H1 (cell line): ENCODE data around the gene CDKL5. TPM values are rescaled to one million over a fixed set of nuclear protein-coding genes. Genes with fewer than 3 reads are reported as not detected.

ENCODE experiments used
- CTCF ChIA-PET: fragments of 300-600 bp; sonication (Branson Sonifier 250); formaldehyde crosslinking; loops from one replicate; lab custom pipeline; 2021; ENCODE audit not compliant: partially characterized antibody; lab: Charles Lee
- POLR2A ChIA-PET: fragments of 300-600 bp; sonication (Branson Sonifier 250); formaldehyde crosslinking; loops from one replicate; lab custom pipeline; 2021; ENCODE audit warnings: inconsistent platforms; ENCODE audit not compliant: partially characterized antibody; lab: Charles Lee
- DNase-seq, 2 experiments: peaks; one replicate each; pipeline versions ENCODE4 v3.0.0 to v3.0.0-alpha.2; 2010 to 2022; ENCODE audit warnings: low spot score in 2 of 2, low read depth in 1 of 2, mixed read lengths in 1 of 2
- FAIRE-seq: peaks from 2 replicates; lab custom pipeline; 2011; peaks lifted over from hg19 to GRCh38; lab: Jason Lieb, UNC
- H2AFZ ChIP-seq: 2 replicates; pipeline ENCODE4 v1.8.1; 2012; ENCODE audit warnings: low read length, inconsistent platforms
- H2AK5ac ChIP-seq: 2 replicates; pipeline ENCODE4 v1.6.1; 2013; ENCODE audit warnings: low read depth, low read length
- H2BK120ac ChIP-seq: replicated peaks from 2 replicates; pipeline ENCODE3; 2013; ENCODE audit warnings: low read depth, low read length, inconsistent platforms
- H2BK12ac ChIP-seq: 2 replicates; pipeline ENCODE4 v1.6.1; 2013; ENCODE audit warnings: low read depth, low read length
- H2BK15ac ChIP-seq: 2 replicates; pipeline ENCODE4 v1.6.1; 2013; ENCODE audit warnings: low read length
- H2BK20ac ChIP-seq: 2 replicates; pipeline ENCODE4 v1.6.1; 2013; ENCODE audit warnings: low read length
- H2BK5ac ChIP-seq: 2 replicates; pipeline ENCODE4 v1.6.1; 2013; ENCODE audit warnings: low read depth, low read length
- H3K14ac ChIP-seq: 2 replicates; pipeline ENCODE4 v1.6.1; 2013; ENCODE audit warnings: inconsistent platforms; ENCODE audit not compliant: insufficient read length
- H3K18ac ChIP-seq: 2 replicates; pipeline ENCODE4 v1.6.1; 2013; ENCODE audit warnings: low read length; ENCODE audit errors: extremely low read depth
- H3K23ac ChIP-seq: 2 replicates; pipeline ENCODE4 v1.6.1; 2013; ENCODE audit warnings: inconsistent platforms; ENCODE audit not compliant: insufficient read length
- H3K23me2 ChIP-seq: 2 replicates; pipeline ENCODE4 v1.6.1; 2013; ENCODE audit warnings: low read depth, low read length
- H3K27ac ChIP-seq: 2 replicates; pipeline ENCODE4 v1.6.1; 2011; ENCODE audit warnings: low read depth, low read length, inconsistent platforms
- H3K27me3 ChIP-seq, 4 experiments: replicated peaks in 1 of 4; 1 replicate in 1 of 4; 2 replicates in 3 of 4; pipeline versions ENCODE4 v1.6.1 to v1.8.1; 2011 to 2013; ENCODE audit warnings: low read length in 3 of 4, mild to moderate bottlenecking in 3 of 4, inconsistent platforms in 2 of 4, mixed read lengths in 2 of 4, moderate library complexity in 1 of 4; ENCODE audit not compliant: control insufficient read depth in 3 of 4, insufficient read depth in 3 of 4; ENCODE audit errors: extremely low read depth in 1 of 4
- H3K36me3 ChIP-seq, 4 experiments: 2 replicates each; pipeline versions ENCODE4 v1.6.1 to v1.8.1; 2011 to 2013; ENCODE audit warnings: mild to moderate bottlenecking in 4 of 4, low read length in 3 of 4, moderate library complexity in 2 of 4, control low read depth in 1 of 4, inconsistent platforms in 1 of 4; ENCODE audit not compliant: insufficient read depth in 4 of 4, control insufficient read depth in 2 of 4
- H3K4ac ChIP-seq: replicated peaks from 2 replicates; pipeline ENCODE3; 2013; ENCODE audit warnings: low read length, low read depth, mixed read lengths, inconsistent platforms; ENCODE audit not compliant: insufficient read length
- H3K4me1 ChIP-seq, 4 experiments: replicated peaks in 1 of 4; 1 replicate in 1 of 4; 2 replicates in 3 of 4; pipeline versions ENCODE4 v1.6.1 to v1.8.1; 2011 to 2013; ENCODE audit warnings: low read length in 3 of 4, inconsistent platforms in 2 of 4, mixed read lengths in 1 of 4; ENCODE audit not compliant: insufficient read depth in 4 of 4, control insufficient read depth in 3 of 4
- H3K4me2 ChIP-seq, 2 experiments: 2 replicates each; pipeline versions ENCODE4 v1.6.1 to v1.8.1; 2011 to 2013; ENCODE audit warnings: low read depth in 2 of 2, low read length in 2 of 2, control low read depth in 1 of 2, inconsistent platforms in 1 of 2, mild to moderate bottlenecking in 1 of 2; ENCODE audit not compliant: insufficient read depth in 1 of 2
- H3K4me3 ChIP-seq, 4 experiments: fragments of 200-600, 300-600 bp in 1 of 4; sonication (generic), shearing (Covaris generic), sonication (Bioruptor Twin) in 1 of 4; 2 replicates each; pipeline versions ENCODE4 v1.5.1 to v1.8.1; 2011 to 2016; ENCODE audit warnings: low read length in 4 of 4, low read depth in 3 of 4, control low read depth in 2 of 4, inconsistent platforms in 2 of 4, mild to moderate bottlenecking in 2 of 4, mixed read lengths in 1 of 4, moderate library complexity in 1 of 4; ENCODE audit not compliant: insufficient read depth in 2 of 4; ENCODE audit errors: extremely low read depth in 1 of 4
- H3K56ac ChIP-seq: replicated peaks from 2 replicates; pipeline ENCODE3; 2013; ENCODE audit warnings: low read depth, mild to moderate bottlenecking, mixed read lengths, low read length, inconsistent platforms; ENCODE audit not compliant: insufficient read length
- H3K79me1 ChIP-seq: 2 replicates; pipeline ENCODE4 v1.6.1; 2013; ENCODE audit warnings: low read depth, low read length, control low read depth
- H3K79me2 ChIP-seq, 2 experiments: 2 replicates each; pipeline versions ENCODE4 v1.6.1 to v1.8.1; 2012 to 2013; ENCODE audit warnings: low read length in 2 of 2, mild to moderate bottlenecking in 2 of 2, inconsistent platforms in 1 of 2; ENCODE audit not compliant: insufficient read depth in 2 of 2, control insufficient read depth in 1 of 2
- H3K9ac ChIP-seq, 4 experiments: replicated peaks in 1 of 4; 1 replicate in 1 of 4; 2 replicates in 3 of 4; pipeline versions ENCODE4 v1.6.1 to v1.8.1; 2011 to 2013; ENCODE audit warnings: low read depth in 3 of 4, low read length in 3 of 4, control low read depth in 2 of 4, mild to moderate bottlenecking in 2 of 4, moderate library complexity in 2 of 4, inconsistent platforms in 1 of 4; ENCODE audit errors: extremely low read depth in 1 of 4
- H3K9me3 ChIP-seq, 2 experiments: 2 replicates each; pipeline versions ENCODE4 v1.6.1 to v1.8.1; 2012 to 2013; ENCODE audit warnings: mild to moderate bottlenecking in 2 of 2, moderate library complexity in 2 of 2, control low read depth in 1 of 2, inconsistent platforms in 1 of 2, low read depth in 1 of 2, low read length in 1 of 2, mixed read lengths in 1 of 2; ENCODE audit not compliant: insufficient read depth in 2 of 2
- H4K20me1 ChIP-seq, 2 experiments: replicated peaks in 1 of 2; 2 replicates each; pipeline versions ENCODE3 to v1.8.1; 2011 to 2013; ENCODE audit warnings: inconsistent platforms in 2 of 2, low read length in 2 of 2, mild to moderate bottlenecking in 1 of 2; ENCODE audit not compliant: insufficient read depth in 2 of 2, control insufficient read depth in 1 of 2
- H4K5ac ChIP-seq: 2 replicates; pipeline ENCODE4 v1.6.1; 2013; ENCODE audit warnings: low read length, low read depth, mixed read lengths, inconsistent platforms; ENCODE audit not compliant: insufficient read length
- H4K8ac ChIP-seq: 2 replicates; pipeline ENCODE4 v1.8.0; 2013; ENCODE audit warnings: mild to moderate bottlenecking, moderate library complexity, low read length, inconsistent platforms; ENCODE audit not compliant: insufficient read depth; ENCODE audit errors: extremely low read depth
- H4K91ac ChIP-seq: replicated peaks from 2 replicates; pipeline ENCODE3; 2013; ENCODE audit warnings: low read length, mixed read lengths, inconsistent platforms; ENCODE audit not compliant: insufficient read length
- CREB1 ChIP-seq: IDR thresholded peaks from 2 replicates; pipeline ENCODE4 v1.6.1; 2012; ENCODE audit warnings: inconsistent platforms
- CTBP2 ChIP-seq: IDR thresholded peaks from 2 replicates; pipeline ENCODE4 v1.7.0; 2011; ENCODE audit warnings: borderline replicate concordance, mild to moderate bottlenecking, moderate library complexity, mixed read lengths, low read length; ENCODE audit not compliant: insufficient read depth, insufficient read length
- EP300 ChIP-seq, 2 experiments: IDR thresholded peaks; 1 replicate in 1 of 2; 2 replicates in 1 of 2; pipeline ENCODE4 v1.6.1; 2011 to 2012; ENCODE audit warnings: low read depth in 2 of 2, low read length in 2 of 2, mild to moderate bottlenecking in 2 of 2, borderline replicate concordance in 1 of 2, inconsistent platforms in 1 of 2, moderate library complexity in 1 of 2
- GTF2F1 ChIP-seq: IDR thresholded peaks from 2 replicates; pipeline ENCODE4 v1.6.1; 2012; ENCODE audit warnings: low read depth, low read length, improper control_type of control experiment, borderline replicate concordance
- KDM1A ChIP-seq: fragments of 200-600, 300-600 bp; sonication (generic); IDR thresholded peaks from 2 replicates; pipeline ENCODE4 v1.7.1; 2016; ENCODE audit warnings: mild to moderate bottlenecking, low read length, borderline replicate concordance
- NANOG ChIP-seq: IDR thresholded peaks from 2 replicates; pipeline ENCODE4 v1.6.1; 2011; ENCODE audit warnings: low read length, low read depth, mild to moderate bottlenecking, inconsistent platforms; ENCODE audit not compliant: insufficient read depth, poor library complexity, severe bottlenecking
- TAF7 ChIP-seq: optimal IDR thresholded peaks from 2 replicates; pipeline ENCODE3; 2011; ENCODE audit warnings: low read depth, mild to moderate bottlenecking, inconsistent platforms, low read length, moderate library complexity, borderline replicate concordance
- TBP ChIP-seq: IDR thresholded peaks from 2 replicates; pipeline ENCODE4 v1.6.1; 2011; ENCODE audit warnings: low read depth, low read length, improper control_type of control experiment
- YY1 ChIP-seq: IDR thresholded peaks from 2 replicates; pipeline ENCODE4 v1.6.1; 2011; ENCODE audit warnings: low read depth, mild to moderate bottlenecking, low read length
- ZNF274 ChIP-seq: IDR thresholded peaks from 2 replicates; pipeline ENCODE4 v1.7.0; 2012; ENCODE audit warnings: low read length, borderline replicate concordance; ENCODE audit errors: extremely low read depth
- WGBS, 2 experiments: shearing (Covaris generic) in 1 of 2; methylation state at CpG; one replicate each; pipeline versions ENCODE4 v1.1.6 to v1.1.7; 2013 to 2015; ENCODE audit warnings: low lambda C conversion rate in 2 of 2, mixed read lengths in 2 of 2, inconsistent platforms in 1 of 2, low coverage in 1 of 2, missing lambda C conversion rate in 1 of 2; ENCODE audit not compliant: insufficient replicate concordance in 2 of 2, insufficient coverage in 1 of 2, insufficient read length in 1 of 2; ENCODE audit errors: extremely low coverage in 1 of 2, missing lambda C conversion rate in 1 of 2; 5-methylcytosine and 5-hydroxymethylcytosine counted together
- polyA plus RNA-seq, 7 experiments: library from polyadenylated mRNA; depleted of rRNA in 3 of 7; stranded (reverse) in 5 of 7; unstranded in 2 of 7; fragments of >200 nt in 5 of 7; fragments of 200-250 nt in 2 of 7; gene quantifications; 1 replicate in 5 of 7; 2 replicates in 1 of 7; 4 replicates in 1 of 7; pipeline versions ENCODE4 v1.2.1 to v1.2.3, GENCODE V29; 2011 to 2013; ENCODE audit warnings: missing spikeins in 2 of 7, mixed read lengths in 2 of 7
- total RNA-seq: library from RNA; stranded (reverse); fragmentation: NEBNext Ultra II Directional; extraction: Animal tissue kit (Norgen Biotek cat#: 25700); gene quantifications from 2 replicates; pipeline ENCODE4 v1.2.1, GENCODE V29; 2021
- TF ChIP-seq, protein P1 (sequence below): IDR thresholded peaks from 2 replicates; pipeline ENCODE4 v1.6.1; 2011; ENCODE audit warnings: low read depth, mild to moderate bottlenecking, low read length; ENCODE audit not compliant: insufficient read depth
- TF ChIP-seq, protein P2 (sequence below): IDR thresholded peaks from 2 replicates; pipeline ENCODE4 v1.6.1; 2012; ENCODE audit warnings: inconsistent platforms

The CDKL5 gene
- total and polyA plus RNA-seq, 2 of the 8 experiments (the other 6 are each of a cell fraction or from before 2014, with no cell fraction given) = 5.5 to 15.6 TPM

GRCh38 chrX:18619288-18619687 is 193.9 kb downstream of the CDKL5 start:
- Histone ChIP-seq H2BK15ac (no peak overlapping the region), H3K27me3 (no peaks in the 10 kb centered on the region), H3K36me3 (no peaks in the 10 kb centered on the region; a peak in 1 of 8 replicates), H4K20me1 (peaks cover 0 to 1% of the 10 kb centered on the region in 2 experiments), H3K79me2 (no peaks in the 10 kb centered on the region), H3K27ac (no peak overlapping the region), H3K9ac (no peak overlapping the region), H3K4ac (no peak overlapping the region), H2BK12ac (no peak overlapping the region), H2AFZ (no peak overlapping the region), H3K4me3 (no peak overlapping the region), H3K14ac (no peak overlapping the region), H3K4me2 (no peak overlapping the region), H4K5ac (no peak overlapping the region), H3K79me1 (no peaks in the 10 kb centered on the region), H3K23me2 (no peaks in the 10 kb centered on the region), H2BK20ac (no peak overlapping the region), H3K56ac (no peak overlapping the region), H2BK120ac (no peak overlapping the region), H3K9me3 (no peaks in the 10 kb centered on the region), H3K23ac (no peak overlapping the region), H2AK5ac (no peak overlapping the region), H2BK5ac (no peak overlapping the region), H4K8ac (no peak overlapping the region), H3K4me1 (no peaks in the 10 kb centered on the region), H4K91ac (no peak overlapping the region), H3K18ac (no peak overlapping the region)
- ChIA-PET POLR2A (no interaction called here), CTCF (interaction anchor here (1.0 kb wide), 1 partner anchor 230 kb away, joined by 3 read pairs; no protein-coding TSS in a partner anchor)
- 77% methylated on average over 2 of the region's 2 CpGs; no CpG with 5 or more reads in 1 of the 2 experiments for WGBS, 2 experiments
- no peak for FAIRE-seq
- no peak for DNase-seq
- TF ChIP-seq CREB1 (no peak), CTBP2 (no peak), YY1 (no peak), KDM1A (no peak), TAF7 (no peak), GTF2F1 (no peak), TBP (no peak), NANOG (no peak), ZNF274 (no peak), EP300 (IDR thresholded peaks at IDR 0.05; ENCODE audit: borderline replicate concordance in 1 of 2, low read depth in 2 of 2, low read length in 2 of 2) (no peak)
- TF ChIP-seq, protein P1, sequence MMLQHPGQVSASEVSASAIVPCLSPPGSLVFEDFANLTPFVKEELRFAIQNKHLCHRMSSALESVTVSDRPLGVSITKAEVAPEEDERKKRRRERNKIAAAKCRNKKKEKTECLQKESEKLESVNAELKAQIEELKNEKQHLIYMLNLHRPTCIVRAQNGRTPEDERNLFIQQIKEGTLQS = no peak
- TF ChIP-seq, protein P2, sequence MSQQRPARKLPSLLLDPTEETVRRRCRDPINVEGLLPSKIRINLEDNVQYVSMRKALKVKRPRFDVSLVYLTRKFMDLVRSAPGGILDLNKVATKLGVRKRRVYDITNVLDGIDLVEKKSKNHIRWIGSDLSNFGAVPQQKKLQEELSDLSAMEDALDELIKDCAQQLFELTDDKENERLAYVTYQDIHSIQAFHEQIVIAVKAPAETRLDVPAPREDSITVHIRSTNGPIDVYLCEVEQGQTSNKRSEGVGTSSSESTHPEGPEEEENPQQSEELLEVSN = no peak
